Panc1 (cell line): Measurements from ENCODE around the gene CACNA1B.

ENCODE experiments used
- CTCF ChIP-seq: fragments of 450-650 bp; IDR thresholded peaks from 2 replicates; pipeline ENCODE4 v1.5.1; 2017; ENCODE audit warnings: mild to moderate bottlenecking
- POLR2AphosphoS5 ChIP-seq: IDR thresholded peaks from 2 replicates; pipeline ENCODE4 v1.6.1; 2012; ENCODE audit warnings: mild to moderate bottlenecking, low read depth, low read length, moderate library complexity
- REST ChIP-seq, 2 experiments: IDR thresholded peaks; 2 replicates each; pipeline ENCODE4 v1.6.1; 2011 to 2012; ENCODE audit warnings: low read depth in 2 of 2, control low read depth in 1 of 2, low read length in 1 of 2, mild to moderate bottlenecking in 1 of 2, moderate library complexity in 1 of 2; ENCODE audit not compliant: insufficient read depth in 1 of 2
- TCF7L2 ChIP-seq: IDR thresholded peaks from 2 replicates; pipeline ENCODE4 v1.6.1; 2011; ENCODE audit warnings: mild to moderate bottlenecking, low read depth, low read length, inconsistent platforms

- no peak for TF ChIP-seq CTCF
- TF ChIP-seq REST (IDR thresholded peaks at IDR 0.05; ENCODE audit: insufficient read depth in 1 of 2, low read depth in 2 of 2, low read length in 1 of 2), result no peak
- no peak for TF ChIP-seq TCF7L2
- TF ChIP-seq POLR2AphosphoS5, result no peak
Measured at GRCh38 chr9:138075961-138076649, 198.5 kb downstream of the CACNA1B start.
